Measurements from ENCODE around the gene LRMDA. TPM values are rescaled to one million over a fixed set of nuclear protein-coding genes. Genes with fewer than 3 reads are reported as not detected.

Gene LRMDA
- total and polyA plus RNA-seq, 10 of the 15 experiments (the other 5 are each of a cell fraction or from before 2014, with no cell fraction given): 0.07 to 0.54 (median 0.29) TPM; not detected in 4

DNA sequence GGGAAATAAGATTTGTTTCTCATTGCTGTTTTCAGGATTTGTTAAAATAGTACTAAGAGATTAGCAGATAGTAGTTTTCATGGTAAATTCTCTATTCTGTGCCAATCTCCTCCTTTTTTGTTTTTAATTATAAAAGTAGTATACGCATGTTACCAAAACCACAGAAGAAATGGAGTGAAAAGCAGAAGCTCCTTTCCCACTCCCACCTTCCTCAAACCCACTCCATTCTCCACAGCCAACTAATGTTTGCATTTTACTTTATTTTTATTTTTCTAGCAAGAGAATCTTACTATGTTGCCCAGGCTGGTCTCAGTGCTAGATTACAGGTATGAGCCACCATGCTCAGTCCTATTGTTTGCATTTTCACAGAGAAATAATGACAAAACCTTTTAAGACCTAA is 4.5 kb upstream of the LRMDA start:
- POLR2A ChIA-PET: no interaction called here
- H3K9ac ChIP-seq (ENCODE audit: control insufficient read depth, insufficient read depth, low read length): no peak overlapping the region
- ATAC-seq (no peak), DNase-seq (ENCODE audit: low read depth, low spot score) (no peak), FAIRE-seq (no peak)
- no peaks in the 10 kb centered on the region for H3K36me3 ChIP-seq (ENCODE audit: control insufficient read depth in 2 of 2, insufficient read depth in 2 of 2, low read length in 1 of 2)
- intact Hi-C loops (cut with micrococcal nuclease; ENCODE audit: unreplicated experiment) (no loop called here), in situ Hi-C loops (cut with MboI) (no loop called here)
- no peaks in the 10 kb centered on the region for H4K20me1 ChIP-seq (ENCODE audit: control insufficient read depth, insufficient read depth)
- WGBS (ENCODE audit: insufficient coverage, insufficient replicate concordance, low lambda C conversion rate, missing lambda C conversion rate): 7% methylated on average over 1 of the region's 1 CpG
- peaks cover 0 to 9% of the 10 kb centered on the region in 2 experiments; a peak in 2 of 4 replicates for H3K27me3 ChIP-seq (replicated peaks in 1 of 2; ENCODE audit: control insufficient read depth in 2 of 2, insufficient read depth in 2 of 2, low read length in 1 of 2)
- RAD21 ChIA-PET (ENCODE audit: unreplicated experiment): no interaction called here
- no peak overlapping the region for H2AFZ ChIP-seq (ENCODE audit: control insufficient read depth, low read depth, low read length)
- no peaks in the 10 kb centered on the region for H3K4me1 ChIP-seq (ENCODE audit: control insufficient read depth, insufficient read depth, low read length)
- BruUV-seq (replicated peaks): no TSS peak
- H3K27ac ChIP-seq (ENCODE audit: control insufficient read depth, insufficient read depth): no peak overlapping the region
- no peaks in the 10 kb centered on the region for H3K79me2 ChIP-seq (ENCODE audit: control insufficient read depth, insufficient read depth, low read length)
- SMC1A ChIA-PET (ENCODE audit: uncharacterized antibody, unreplicated experiment): interaction anchor here (0.5 kb wide), 1 partner anchor 56 kb away, joined by 4 read pairs; no protein-coding TSS in a partner anchor
- H3K4me3 ChIP-seq: no peak overlapping the region
- no peak overlapping the region for H3K4me2 ChIP-seq (ENCODE audit: control insufficient read depth, insufficient read depth)
- CTCF ChIA-PET: interaction anchor here (1.1 kb wide), 2 partner anchors 10 to 30 kb away, joined by 3 read pairs; no protein-coding TSS in a partner anchor
- TF ChIP-seq, protein P1, sequence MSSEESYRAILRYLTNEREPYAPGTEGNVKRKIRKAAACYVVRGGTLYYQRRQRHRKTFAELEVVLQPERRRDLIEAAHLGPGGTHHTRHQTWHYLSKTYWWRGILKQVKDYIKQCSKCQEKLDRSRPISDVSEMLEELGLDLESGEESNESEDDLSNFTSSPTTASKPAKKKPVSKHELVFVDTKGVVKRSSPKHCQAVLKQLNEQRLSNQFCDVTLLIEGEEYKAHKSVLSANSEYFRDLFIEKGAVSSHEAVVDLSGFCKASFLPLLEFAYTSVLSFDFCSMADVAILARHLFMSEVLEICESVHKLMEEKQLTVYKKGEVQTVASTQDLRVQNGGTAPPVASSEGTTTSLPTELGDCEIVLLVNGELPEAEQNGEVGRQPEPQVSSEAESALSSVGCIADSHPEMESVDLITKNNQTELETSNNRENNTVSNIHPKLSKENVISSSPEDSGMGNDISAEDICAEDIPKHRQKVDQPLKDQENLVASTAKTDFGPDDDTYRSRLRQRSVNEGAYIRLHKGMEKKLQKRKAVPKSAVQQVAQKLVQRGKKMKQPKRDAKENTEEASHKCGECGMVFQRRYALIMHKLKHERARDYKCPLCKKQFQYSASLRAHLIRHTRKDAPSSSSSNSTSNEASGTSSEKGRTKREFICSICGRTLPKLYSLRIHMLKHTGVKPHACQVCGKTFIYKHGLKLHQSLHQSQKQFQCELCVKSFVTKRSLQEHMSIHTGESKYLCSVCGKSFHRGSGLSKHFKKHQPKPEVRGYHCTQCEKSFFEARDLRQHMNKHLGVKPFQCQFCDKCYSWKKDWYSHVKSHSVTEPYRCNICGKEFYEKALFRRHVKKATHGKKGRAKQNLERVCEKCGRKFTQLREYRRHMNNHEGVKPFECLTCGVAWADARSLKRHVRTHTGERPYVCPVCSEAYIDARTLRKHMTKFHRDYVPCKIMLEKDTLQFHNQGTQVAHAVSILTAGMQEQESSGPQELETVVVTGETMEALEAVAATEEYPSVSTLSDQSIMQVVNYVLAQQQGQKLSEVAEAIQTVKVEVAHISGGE (CRISPR knock-in tag; IDR thresholded peaks at IDR 0.05): no peak
- TF ChIP-seq ZNF384 (IDR thresholded peaks at IDR 0.05; ENCODE audit: borderline replicate concordance, low read depth, low read length): no peak
- TF ChIP-seq RAD51 (IDR thresholded peaks at IDR 0.05): no peak
- no peak for TF ChIP-seq STAT1 (conservative IDR thresholded peaks at IDR 0.05)
- TF ChIP-seq GABPA (IDR thresholded peaks at IDR 0.05; ENCODE audit: low read depth): no peak
- no peak for TF ChIP-seq SP1 (IDR thresholded peaks at IDR 0.05; ENCODE audit: low read depth, low read length)
- TF ChIP-seq HCFC1 (IDR thresholded peaks at IDR 0.05; ENCODE audit: low read length): no peak
- no peak for TF ChIP-seq CUX1 (IDR thresholded peaks at IDR 0.05; ENCODE audit: insufficient replicate concordance, low read depth, low read length)
- TF ChIP-seq NFXL1 (IDR thresholded peaks at IDR 0.05; ENCODE audit: borderline replicate concordance): no peak
- TF ChIP-seq NR2C1 (IDR thresholded peaks at IDR 0.05): no peak
- no peak for TF ChIP-seq RAD21 (IDR thresholded peaks at IDR 0.05; ENCODE audit: insufficient read depth, low read depth, low read length)
- TF ChIP-seq IRF5 (IDR thresholded peaks at IDR 0.05; ENCODE audit: borderline replicate concordance): no peak
- no peaks in the 10 kb centered on the region for H3K9me3 ChIP-seq (replicated peaks; ENCODE audit: control insufficient read depth, insufficient read depth, low read length)

All from GM12878 (cell line).